GM12891 (cell line): ENCODE data around the gene ARHGAP26.

Experiments used
- POLR2A ChIP-seq: IDR thresholded peaks from 2 replicates; pipeline ENCODE4 v1.6.1; 2011; ENCODE audit warnings: low read depth, low read length, control low read depth
- POLR2AphosphoS5 ChIP-seq: IDR thresholded peaks from 2 replicates; pipeline ENCODE4 v1.6.1; 2011; ENCODE audit warnings: low read depth, low read length, control low read depth
- POU2F2 ChIP-seq: IDR thresholded peaks from 2 replicates; pipeline ENCODE4 v1.6.1; 2011; ENCODE audit warnings: low read depth, mild to moderate bottlenecking, control low read depth, low read length, moderate library complexity
- SPI1 ChIP-seq: IDR thresholded peaks from 2 replicates; pipeline ENCODE4 v1.6.1; 2011; ENCODE audit warnings: low read depth, low read length, control low read depth
- TAF1 ChIP-seq: IDR thresholded peaks from 2 replicates; pipeline ENCODE4 v1.6.1; 2011; ENCODE audit warnings: low read depth, low read length, control low read depth

DNA sequence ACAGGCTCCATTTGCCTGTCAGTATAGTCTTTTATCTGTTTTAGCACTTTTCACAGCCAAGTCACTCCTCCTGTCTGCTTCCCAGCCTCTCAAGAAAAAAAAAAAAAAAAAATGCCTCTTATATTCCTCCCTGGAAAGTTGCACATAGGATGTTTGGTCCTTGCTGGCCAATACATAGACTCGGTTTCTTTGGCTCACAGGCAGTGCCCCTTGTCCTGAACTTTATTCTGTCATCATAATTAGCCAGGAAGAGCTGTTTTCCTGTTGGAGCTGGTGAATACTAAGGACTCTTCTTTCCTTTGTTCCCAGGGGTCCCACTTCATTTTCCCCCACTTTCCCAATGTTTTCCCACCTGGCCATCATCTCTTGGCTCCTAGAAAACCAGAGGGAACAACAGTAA lies 442.1 kb downstream of the ARHGAP26 start:
- TF ChIP-seq POLR2A, result no peak
- no peak for TF ChIP-seq POLR2AphosphoS5
- no peak for TF ChIP-seq SPI1
- no peak for TF ChIP-seq TAF1
- TF ChIP-seq POU2F2, result no peak
